ENCODE results near the gene IPO8.
"Not testable (repeated sequence)": the region's sequence is repeated elsewhere in the genome, so short reads cannot be mapped to it uniquely, and the experiment has no call there.

Gene IPO8

GRCh38 chr12:30602678-30603077 lies 93.0 kb downstream of the IPO8 start:
- no peak for DNase-seq

GRCh38 chr12:30599608-30600007 lies 96.1 kb downstream of the IPO8 start:
- DNase-seq: no peak

- no peak for DNase-seq
Observed at GRCh38 chr12:30598889-30599288, 96.8 kb downstream of the IPO8 start.

- no peak for DNase-seq
Observed at GRCh38 chr12:30595742-30596141, 99.9 kb downstream of the IPO8 start.

GRCh38 chr12:30594509-30594908 lies 101.2 kb downstream of the IPO8 start:
- DNase-seq: no peak

GRCh38 chr12:30588572-30588971 lies 107.1 kb downstream of the IPO8 start:
- not testable (repeated sequence) for DNase-seq

- DNase-seq: no peak
Observed at GRCh38 chr12:30587782-30588181, 107.9 kb downstream of the IPO8 start.

- DNase-seq: no peak
Observed at GRCh38 chr12:30585877-30586276, 109.8 kb downstream of the IPO8 start.

- DNase-seq: no peak
Observed at GRCh38 chr12:30582943-30583342, 112.7 kb downstream of the IPO8 start.

- DNase-seq: no peak
Observed at GRCh38 chr12:30580344-30580743, 115.3 kb downstream of the IPO8 start.
